IPS-20b (cell line): Measurements from ENCODE around the gene RTN4IP1.

Source experiments
- H3K27ac ChIP-seq: one replicate; pipeline ENCODE4 v1.5.1; 2013; ENCODE audit warnings: low read length
- H3K27me3 ChIP-seq: 2 replicates; pipeline ENCODE4 v1.6.1; 2013; ENCODE audit warnings: mild to moderate bottlenecking, low read length, inconsistent platforms; ENCODE audit not compliant: insufficient read depth
- H3K36me3 ChIP-seq: 2 replicates; pipeline ENCODE4 v1.6.1; 2013; ENCODE audit warnings: low read depth, mild to moderate bottlenecking, inconsistent platforms, low read length, moderate library complexity; ENCODE audit not compliant: insufficient read depth
- H3K4me1 ChIP-seq: 2 replicates; pipeline ENCODE4 v1.6.1; 2013; ENCODE audit warnings: mild to moderate bottlenecking, control low read depth, inconsistent platforms, low read length, moderate library complexity; ENCODE audit not compliant: insufficient read depth
- H3K4me3 ChIP-seq: 2 replicates; pipeline ENCODE4 v1.5.1; 2013; ENCODE audit warnings: mild to moderate bottlenecking, low read length, inconsistent platforms
- H3K9ac ChIP-seq: 2 replicates; pipeline ENCODE4 v1.6.1; 2013; ENCODE audit warnings: low read depth, mild to moderate bottlenecking, inconsistent platforms, low read length, moderate library complexity
- H3K9me3 ChIP-seq: 2 replicates; pipeline ENCODE4 v1.6.1; 2013; ENCODE audit warnings: mild to moderate bottlenecking, low read depth, low read length, inconsistent platforms; ENCODE audit not compliant: insufficient read depth

The RTN4IP1 gene

GRCh38 chr6:106540432-106540831 lies 88.9 kb downstream of the RTN4IP1 start:
- Histone ChIP-seq H3K9ac (no peak overlapping the region), H3K27ac (no peak overlapping the region), H3K4me1 (no peaks in the 10 kb centered on the region), H3K9me3 (no peaks in the 10 kb centered on the region), H3K36me3 (no peaks in the 10 kb centered on the region), H3K4me3 (no peak overlapping the region), H3K27me3 (no peaks in the 10 kb centered on the region)

GRCh38 chr6:106539936-106540335 lies 89.4 kb downstream of the RTN4IP1 start:
- Histone ChIP-seq H3K9ac (no peak overlapping the region), H3K4me1 (no peaks in the 10 kb centered on the region), H3K9me3 (no peaks in the 10 kb centered on the region), H3K27ac (no peak overlapping the region), H3K36me3 (no peaks in the 10 kb centered on the region), H3K4me3 (no peak overlapping the region), H3K27me3 (no peaks in the 10 kb centered on the region)

- Histone ChIP-seq H3K4me3 (no peak overlapping the region), H3K27me3 (no peaks in the 10 kb centered on the region), H3K4me1 (no peaks in the 10 kb centered on the region), H3K9ac (no peak overlapping the region), H3K9me3 (no peaks in the 10 kb centered on the region), H3K27ac (no peak overlapping the region), H3K36me3 (no peaks in the 10 kb centered on the region)
These were observed 91.2 kb downstream of the RTN4IP1 start for GRCh38 chr6:106538145-106538544.

GRCh38 chr6:106537662-106538061 lies 91.6 kb downstream of the RTN4IP1 start:
- H3K27ac ChIP-seq = no peak overlapping the region
- no peaks in the 10 kb centered on the region for H3K27me3 ChIP-seq
- no peak overlapping the region for H3K9ac ChIP-seq
- H3K9me3 ChIP-seq = no peaks in the 10 kb centered on the region
- no peak overlapping the region for H3K4me3 ChIP-seq
- no peaks in the 10 kb centered on the region for H3K4me1 ChIP-seq
- H3K36me3 ChIP-seq = no peaks in the 10 kb centered on the region

- Histone ChIP-seq H3K27ac (no peak overlapping the region), H3K4me1 (no peaks in the 10 kb centered on the region), H3K9ac (no peak overlapping the region), H3K36me3 (no peaks in the 10 kb centered on the region), H3K9me3 (no peaks in the 10 kb centered on the region), H3K27me3 (no peaks in the 10 kb centered on the region), H3K4me3 (no peak overlapping the region)
These were observed 92.4 kb downstream of the RTN4IP1 start for GRCh38 chr6:106536851-106537250.

GRCh38 chr6:106536357-106536756 lies 92.9 kb downstream of the RTN4IP1 start:
- H3K27me3 ChIP-seq = no peaks in the 10 kb centered on the region
- no peaks in the 10 kb centered on the region for H3K9me3 ChIP-seq
- H3K9ac ChIP-seq = no peak overlapping the region
- H3K4me3 ChIP-seq = no peak overlapping the region
- H3K36me3 ChIP-seq = no peaks in the 10 kb centered on the region
- H3K27ac ChIP-seq = no peak overlapping the region
- no peaks in the 10 kb centered on the region for H3K4me1 ChIP-seq

- peaks cover 3% of the 10 kb centered on the region; the same call in 1 of the 2 replicates for H3K4me1 ChIP-seq
- no peak overlapping the region for H3K27ac ChIP-seq
- H3K36me3 ChIP-seq = no peaks in the 10 kb centered on the region
These were observed 94.3 kb downstream of the RTN4IP1 start for GRCh38 chr6:106535012-106535411.

GRCh38 chr6:106534564-106534982 lies 94.7 kb downstream of the RTN4IP1 start:
- Histone ChIP-seq H3K9ac (no peak overlapping the region), H3K4me3 (no peak overlapping the region), H3K4me1 (peaks cover 3% of the 10 kb centered on the region; the same call in 1 of the 2 replicates), H3K27me3 (no peaks in the 10 kb centered on the region), H3K9me3 (no peaks in the 10 kb centered on the region), H3K27ac (no peak overlapping the region), H3K36me3 (no peaks in the 10 kb centered on the region)

More at GRCh38 chr6:106535012-106535411, 94.3 kb downstream of the RTN4IP1 start:
- no peak overlapping the region for H3K9ac ChIP-seq
- H3K9me3 ChIP-seq = no peaks in the 10 kb centered on the region
- H3K27me3 ChIP-seq = no peaks in the 10 kb centered on the region
- H3K4me3 ChIP-seq = no peak overlapping the region

- no peak overlapping the region for H3K4me3 ChIP-seq
- peaks cover 3% of the 10 kb centered on the region; the same call in 1 of the 2 replicates for H3K4me1 ChIP-seq
- H3K9ac ChIP-seq = no peak overlapping the region
- H3K27ac ChIP-seq = no peak overlapping the region
- H3K9me3 ChIP-seq = no peaks in the 10 kb centered on the region
- H3K36me3 ChIP-seq = no peaks in the 10 kb centered on the region
- H3K27me3 ChIP-seq = no peaks in the 10 kb centered on the region
These were observed 95.3 kb downstream of the RTN4IP1 start for GRCh38 chr6:106534004-106534403.

- no peak overlapping the region for H3K4me3 ChIP-seq
- H3K4me1 ChIP-seq = peaks cover 6% of the 10 kb centered on the region
- no peak overlapping the region for H3K27ac ChIP-seq
- H3K9me3 ChIP-seq = no peaks in the 10 kb centered on the region
- H3K9ac ChIP-seq = no peak overlapping the region
- H3K36me3 ChIP-seq = no peaks in the 10 kb centered on the region
- no peaks in the 10 kb centered on the region for H3K27me3 ChIP-seq
These were observed 96.2 kb downstream of the RTN4IP1 start for GRCh38 chr6:106533054-106533453.

GRCh38 chr6:106530502-106530901 lies 98.8 kb downstream of the RTN4IP1 start:
- Histone ChIP-seq H3K9ac (no peak overlapping the region), H3K36me3 (no peaks in the 10 kb centered on the region), H3K9me3 (no peaks in the 10 kb centered on the region), H3K27me3 (no peaks in the 10 kb centered on the region), H3K4me3 (no peak overlapping the region), H3K27ac (no peak overlapping the region), H3K4me1 (peaks cover 6% of the 10 kb centered on the region)

GRCh38 chr6:106530026-106530425 lies 99.3 kb downstream of the RTN4IP1 start:
- no peaks in the 10 kb centered on the region for H3K9me3 ChIP-seq
- no peak overlapping the region for H3K4me3 ChIP-seq
- no peaks in the 10 kb centered on the region for H3K27me3 ChIP-seq
- peaks cover 6% of the 10 kb centered on the region for H3K4me1 ChIP-seq
- H3K27ac ChIP-seq = no peak overlapping the region
- no peaks in the 10 kb centered on the region for H3K36me3 ChIP-seq
- no peak overlapping the region for H3K9ac ChIP-seq

- H3K27me3 ChIP-seq = no peaks in the 10 kb centered on the region
- no peak overlapping the region for H3K9ac ChIP-seq
- no peak overlapping the region for H3K27ac ChIP-seq
- no peak overlapping the region for H3K4me3 ChIP-seq
- H3K36me3 ChIP-seq = no peaks in the 10 kb centered on the region
- H3K4me1 ChIP-seq = peaks cover 6% of the 10 kb centered on the region
- no peaks in the 10 kb centered on the region for H3K9me3 ChIP-seq
These were observed 99.9 kb downstream of the RTN4IP1 start for GRCh38 chr6:106529438-106529837.
